ENCODE results near the gene APLP2. TPM values are rescaled to one million over a fixed set of nuclear protein-coding genes. Genes with fewer than 3 reads are reported as not detected.

Gene APLP2
- total RNA-seq, 1 donor from 2014 or later = 318 TPM

Other genes starting within 250 kb of the APLP2 start
- 32.7 TPM for gene NFRKB, start 174.3 kb upstream of the APLP2 start, total RNA-seq
- 10.3 TPM for gene PRDM10, start 67.1 kb upstream of the APLP2 start, total RNA-seq
- gene ST14, start 89.9 kb downstream of the APLP2 start, total RNA-seq = 103 TPM
- gene ZBTB44, start 245.0 kb downstream of the APLP2 start, total RNA-seq = 62.3 TPM